Right lung (tissue), 5 donors: ENCODE results near the gene STAG1. TPM values are rescaled to one million over a fixed set of nuclear protein-coding genes. Genes with fewer than 3 reads are reported as not detected.
A peak's percentile ranks its signal among the peaks of the same experiment; 100 is the strongest.
"Not testable (repeated sequence)": the region's sequence is repeated elsewhere in the genome, so short reads cannot be mapped to it uniquely, and the experiment has no call there.

Experiments used
- DNase-seq, 2 donors: peaks; one replicate each; pipeline ENCODE4 v3.0.0-alpha.2; 2013
- polyA plus RNA-seq, 5 donors: library from polyadenylated mRNA; unstranded; fragments of 120-200 nt; gene quantifications; one replicate each; pipeline versions ENCODE4 v1.2.1 to v1.2.3, GENCODE V29; 2013; ENCODE audit warnings: inconsistent platforms in 1 of 5, low replicate concordance in 1 of 5; ENCODE audit not compliant: insufficient read length in 5 of 5, insufficient read depth in 1 of 5

STAG1 gene
- polyA plus RNA-seq, 5 donors = 32.3 to 51.0 (median 47.9) TPM

DNA sequence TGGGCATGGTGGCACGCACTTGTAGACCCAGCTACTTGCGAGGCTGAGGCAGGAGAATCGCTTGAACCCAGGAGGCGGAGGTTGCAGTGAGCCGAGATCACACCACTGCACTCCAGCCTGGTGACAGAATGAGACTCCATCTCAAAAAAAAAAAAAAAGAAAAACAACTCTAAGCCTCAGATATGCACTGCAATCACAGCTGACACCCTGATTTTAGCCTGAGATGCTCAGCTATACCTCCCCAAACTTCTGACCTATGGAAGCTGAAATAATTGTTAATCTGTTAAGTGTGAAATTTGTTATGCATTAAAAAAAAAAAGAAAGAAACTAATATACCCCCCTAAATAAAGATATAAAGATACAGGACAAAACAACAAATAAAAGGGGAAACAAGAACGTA, 2.6 kb downstream of the STAG1 start:
- not testable (repeated sequence) for DNase-seq

DNA sequence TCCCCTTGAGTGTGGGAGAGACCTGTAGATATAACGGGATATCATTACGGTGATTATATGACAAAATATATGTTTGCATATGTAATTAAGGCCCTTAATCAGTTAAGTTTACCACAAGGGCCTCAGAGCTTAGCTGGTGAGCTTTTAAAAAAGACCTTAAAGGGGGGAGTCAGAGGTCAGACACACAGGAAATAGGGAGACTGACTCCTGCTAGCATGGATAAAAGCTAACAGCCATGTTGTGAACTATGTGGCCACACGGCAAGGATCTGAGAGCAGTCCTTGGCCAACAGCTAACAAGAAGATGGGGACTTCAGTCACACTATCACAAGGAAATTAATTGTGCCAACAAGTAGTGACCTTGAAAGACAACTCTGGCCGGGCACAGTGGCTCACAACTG, 3.1 kb downstream of the STAG1 start:
- DNase-seq = no peak

DNA sequence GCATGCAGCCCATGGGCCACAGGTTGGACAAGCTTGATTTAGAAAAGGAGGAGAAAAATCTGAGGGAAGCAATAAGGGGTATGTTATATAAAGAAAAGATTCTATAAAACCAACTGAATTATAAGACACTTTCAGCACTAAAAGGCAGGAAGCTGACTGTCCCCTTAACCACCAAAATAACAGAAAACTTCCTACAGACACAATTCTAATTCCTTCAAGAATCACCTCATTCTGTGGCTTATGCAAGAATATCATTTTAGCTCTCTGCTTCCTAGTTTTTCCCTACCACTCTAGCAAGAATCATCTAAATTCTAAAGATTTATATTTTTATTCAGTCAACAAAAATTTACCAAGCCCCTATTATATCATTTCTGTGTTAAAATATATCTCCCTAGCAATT, 6.3 kb downstream of the STAG1 start:
- peak; percentile 38 to 55 for DNase-seq

DNA sequence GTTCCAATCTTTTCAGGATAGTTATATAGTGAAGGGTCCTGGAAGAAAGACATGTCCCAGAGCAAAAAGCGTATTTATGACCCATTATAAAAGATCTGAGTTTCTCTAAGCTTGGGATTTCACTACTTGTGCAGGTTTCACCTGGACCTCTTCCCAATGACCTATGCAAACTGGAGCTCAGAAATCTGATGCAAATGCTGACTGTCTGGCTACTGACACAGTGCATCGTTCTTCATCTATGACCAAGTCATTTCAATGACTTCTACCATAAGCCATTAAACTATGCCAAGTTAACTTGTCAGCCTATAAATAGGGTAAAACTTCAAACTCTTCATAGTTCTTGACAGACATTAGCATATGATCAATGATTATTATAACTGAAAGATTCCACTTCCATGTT, 11.1 kb downstream of the STAG1 start:
- no peak for DNase-seq

DNA sequence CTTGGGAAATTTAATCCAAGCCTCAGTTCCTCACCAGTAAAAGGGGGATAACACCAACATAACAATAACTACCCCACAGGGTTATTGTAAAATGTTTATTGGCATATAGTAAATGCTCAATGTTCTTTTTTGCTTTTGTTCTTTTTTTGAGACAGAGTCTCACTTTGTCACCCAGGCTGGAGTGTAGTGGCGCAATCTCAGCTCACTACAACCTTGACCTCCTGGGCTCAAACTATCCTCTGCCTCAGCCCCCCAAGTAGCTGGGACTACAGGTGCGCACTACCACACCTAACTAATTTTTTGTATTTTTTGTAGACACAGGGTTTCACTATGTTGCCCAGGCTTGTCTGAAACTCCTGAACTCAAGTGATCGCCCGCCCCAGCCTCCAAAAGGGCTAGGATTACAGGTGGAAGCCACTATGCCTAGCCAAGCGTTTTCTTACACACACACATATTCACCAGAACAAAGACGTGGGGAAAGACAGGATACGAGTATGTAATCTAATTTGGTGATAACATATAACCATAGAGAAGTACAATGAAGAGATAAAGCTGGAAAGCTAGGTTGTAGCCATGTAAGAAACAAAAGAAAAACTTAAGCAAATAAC, 11.7 kb downstream of the STAG1 start:
- DNase-seq = no peak

DNA sequence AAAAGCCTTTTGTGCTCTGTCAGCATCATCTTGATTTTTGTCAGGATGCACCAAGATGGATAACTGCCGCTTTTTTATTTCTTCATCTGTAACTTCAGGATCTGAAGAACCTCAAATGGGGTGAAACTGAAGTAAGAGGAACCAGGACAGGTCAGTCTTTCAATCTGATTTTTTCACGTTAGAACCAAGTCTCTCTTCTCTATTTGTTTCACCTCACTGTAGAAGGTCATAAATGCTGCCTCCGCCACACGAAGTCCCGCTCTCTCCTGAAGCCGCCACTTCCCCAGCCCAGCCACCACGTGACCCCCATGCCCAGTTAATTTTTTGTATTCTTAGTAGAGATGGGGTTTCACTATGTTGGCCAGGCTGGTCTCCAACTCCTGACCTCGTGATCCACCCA, 15.2 kb downstream of the STAG1 start:
- not testable (repeated sequence) for DNase-seq

DNA sequence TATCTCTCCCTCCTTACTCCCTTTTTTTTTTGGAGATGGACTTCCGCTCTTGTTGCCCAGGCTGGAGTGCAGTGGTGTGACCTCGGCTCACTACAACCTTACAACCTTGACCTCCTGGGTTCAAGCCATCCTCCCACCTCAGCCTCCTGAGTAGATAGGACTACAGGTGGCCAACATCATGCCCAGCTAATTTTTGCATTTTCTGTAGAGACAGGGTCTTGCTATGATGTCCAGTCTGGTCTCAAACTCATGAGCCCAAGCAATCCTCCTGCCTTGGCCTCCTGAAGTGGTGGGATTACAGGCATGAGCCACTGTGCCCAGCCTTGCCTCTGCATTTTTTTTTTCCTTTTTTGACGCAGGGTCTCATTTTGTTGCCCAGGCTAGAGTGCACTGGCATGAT, 17.1 kb downstream of the STAG1 start:
- no peak for DNase-seq

DNA sequence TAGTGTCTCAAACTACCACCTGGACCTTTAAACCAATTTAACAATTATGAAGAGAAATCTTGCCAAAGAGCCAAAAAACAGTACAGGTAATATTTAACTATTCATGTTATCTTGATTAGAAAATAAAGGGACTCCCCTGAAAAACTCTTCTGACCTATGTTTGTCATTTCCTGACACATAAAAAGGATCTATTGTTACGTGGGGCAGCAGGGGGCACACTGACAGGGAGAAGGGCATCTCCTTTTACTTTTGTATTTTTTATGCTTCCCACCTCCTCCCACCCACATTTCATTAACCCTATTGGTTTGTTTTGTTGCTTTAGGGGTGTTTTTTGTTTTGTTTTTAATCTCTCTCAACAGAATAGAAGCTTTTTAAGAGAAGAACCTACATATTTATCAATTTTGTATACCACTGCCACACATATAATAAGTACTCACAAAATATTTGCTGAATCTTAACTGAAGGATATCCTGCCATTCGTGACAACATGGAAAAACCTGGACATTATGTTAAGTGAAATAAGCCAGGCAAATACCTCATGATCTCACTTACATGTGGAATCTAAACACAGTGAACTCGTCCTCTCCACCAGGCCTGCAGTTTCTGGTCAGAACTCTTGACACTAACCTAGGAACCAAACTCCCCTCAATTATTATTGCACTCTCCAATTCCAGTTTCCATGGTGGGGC, 17.7 kb downstream of the STAG1 start:
- no peak for DNase-seq

DNA sequence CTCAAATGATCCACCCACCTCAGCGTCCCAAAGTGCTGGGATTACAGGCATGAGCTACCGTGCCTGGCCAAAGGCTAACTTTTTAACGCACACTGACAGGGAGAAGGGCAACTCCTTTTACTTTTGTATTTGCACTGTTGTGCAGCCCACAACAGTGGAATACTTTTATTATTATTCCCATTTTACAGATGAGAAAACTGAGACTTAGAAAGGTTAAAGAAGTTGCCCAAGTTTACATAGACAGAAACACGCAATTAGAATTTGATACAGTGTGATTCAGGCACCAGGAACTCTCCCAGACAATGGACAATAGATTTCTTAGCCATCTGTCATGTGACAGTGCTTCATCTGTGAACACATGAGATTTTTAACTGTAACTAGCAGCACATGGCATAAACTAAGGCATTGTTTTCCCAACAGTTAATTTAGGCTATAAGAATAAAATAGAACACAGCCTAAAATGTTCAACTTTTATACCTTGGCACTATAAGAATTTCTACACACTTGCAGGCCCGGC, 18.8 kb downstream of the STAG1 start:
- DNase-seq = no peak

DNA sequence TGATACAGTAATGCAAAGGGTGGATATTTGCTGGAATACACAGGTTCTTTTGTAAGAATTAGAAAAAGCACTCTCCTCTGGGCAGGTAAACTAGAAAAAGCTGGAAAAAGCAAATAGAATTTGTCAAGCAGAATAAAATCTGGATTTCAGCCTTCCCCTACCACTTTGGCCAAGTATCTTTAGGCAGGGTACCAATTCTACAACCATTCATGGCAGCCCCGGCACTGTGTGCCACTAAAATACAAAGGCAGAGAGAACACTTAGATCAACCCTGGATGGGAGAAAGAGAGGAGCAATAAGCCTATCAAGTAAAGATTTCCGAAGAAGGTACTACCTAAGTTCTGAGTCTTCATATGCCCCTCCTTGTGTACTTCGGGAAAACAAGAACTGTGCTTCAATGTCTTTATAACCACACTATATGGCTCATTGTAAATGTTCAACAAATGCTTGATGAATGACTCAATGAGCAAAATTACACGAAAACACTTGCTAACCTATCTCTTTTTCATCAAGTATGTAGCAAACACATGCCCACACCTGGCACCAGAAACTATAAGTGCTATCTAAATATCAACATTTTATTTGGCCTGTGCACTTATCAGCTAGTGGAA, 20.8 kb downstream of the STAG1 start:
- no peak for DNase-seq

DNA sequence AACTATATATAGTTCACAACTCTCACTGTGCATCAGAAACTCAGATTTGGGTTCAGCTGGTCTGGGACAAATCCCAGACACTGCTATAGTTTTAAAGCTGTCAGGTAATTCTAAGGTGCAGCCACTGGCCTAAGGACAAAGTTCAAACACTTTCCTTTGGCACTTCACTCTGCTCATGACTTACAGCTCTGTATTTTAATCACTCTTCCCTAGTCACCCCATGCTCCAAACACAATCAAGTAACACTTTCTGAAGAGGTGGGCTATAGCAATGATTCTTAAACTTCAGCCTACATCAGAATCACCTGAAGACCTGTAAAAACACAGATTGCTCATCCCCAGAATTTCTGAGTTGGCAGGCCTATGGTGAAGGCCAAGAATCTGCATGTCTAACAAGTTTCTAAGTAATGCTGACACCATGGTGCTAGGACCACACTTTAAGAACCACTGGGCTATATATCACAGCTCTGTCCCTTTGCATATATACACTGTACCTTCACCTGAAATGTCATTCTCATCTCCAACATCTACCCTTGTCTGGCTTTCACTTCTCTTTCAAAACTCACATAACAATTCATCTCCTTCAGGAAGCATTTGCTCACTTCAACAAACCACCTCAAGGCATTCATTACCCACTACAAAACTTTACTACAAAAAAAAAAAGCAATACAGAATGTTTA, 21.4 kb downstream of the STAG1 start:
- no peak for DNase-seq

DNA sequence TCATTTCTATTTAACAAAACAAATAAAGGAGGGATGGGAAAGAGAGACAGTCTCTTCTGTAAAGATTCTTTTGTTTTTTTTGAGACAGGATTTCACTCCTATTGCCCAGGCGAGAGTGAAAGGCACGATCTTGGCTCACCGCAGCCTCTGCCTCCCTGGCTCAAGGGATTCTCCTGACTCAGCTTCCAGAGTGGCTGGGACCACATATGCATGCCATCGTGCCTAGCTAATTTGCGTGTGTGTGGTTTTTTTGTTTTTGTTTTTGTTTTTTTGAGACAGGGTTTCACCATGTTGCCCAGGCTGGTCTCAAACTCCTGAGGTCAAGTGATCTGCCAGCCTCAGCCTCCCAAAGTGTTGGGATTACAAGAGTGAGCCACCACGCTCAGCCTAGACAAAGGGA, 23.3 kb downstream of the STAG1 start:
- no peak for DNase-seq

DNA sequence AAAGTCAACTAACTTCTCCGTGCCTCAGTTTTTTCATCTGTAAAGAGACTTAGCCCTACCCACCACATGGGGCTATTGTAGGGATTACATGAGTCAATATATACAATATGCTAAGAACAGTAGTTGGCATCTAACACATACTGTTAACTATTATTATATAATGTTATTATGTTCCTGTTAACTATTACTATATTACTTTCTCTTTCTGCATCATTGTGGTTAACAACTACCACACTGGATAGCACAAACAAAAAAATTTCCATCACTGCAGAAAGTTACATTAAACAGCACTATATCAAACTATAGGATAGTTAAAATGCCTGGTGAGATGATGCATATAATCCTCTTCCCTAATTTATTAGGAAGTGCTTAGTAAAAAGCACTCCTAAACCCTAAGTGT, 23.7 kb downstream of the STAG1 start:
- DNase-seq = no peak

DNA sequence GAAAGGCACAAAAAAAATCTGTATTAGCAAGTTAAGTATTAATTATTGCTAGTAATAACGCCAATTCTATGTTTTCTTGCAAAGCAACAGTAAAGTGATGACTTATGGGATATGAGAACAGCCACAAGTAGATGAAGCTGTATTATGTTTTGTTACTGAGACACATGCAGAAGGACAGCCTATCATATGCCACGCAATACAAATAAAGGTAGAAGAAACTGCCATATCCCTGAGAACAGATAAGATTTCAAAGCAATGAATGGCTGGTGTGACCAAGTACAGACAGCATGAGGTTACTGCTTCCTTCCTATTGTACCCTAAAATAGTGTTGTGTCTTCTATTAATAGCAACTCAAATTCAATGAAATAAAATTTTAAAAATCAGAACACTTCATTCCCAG, 26.7 kb downstream of the STAG1 start:
- DNase-seq = no peak

DNA sequence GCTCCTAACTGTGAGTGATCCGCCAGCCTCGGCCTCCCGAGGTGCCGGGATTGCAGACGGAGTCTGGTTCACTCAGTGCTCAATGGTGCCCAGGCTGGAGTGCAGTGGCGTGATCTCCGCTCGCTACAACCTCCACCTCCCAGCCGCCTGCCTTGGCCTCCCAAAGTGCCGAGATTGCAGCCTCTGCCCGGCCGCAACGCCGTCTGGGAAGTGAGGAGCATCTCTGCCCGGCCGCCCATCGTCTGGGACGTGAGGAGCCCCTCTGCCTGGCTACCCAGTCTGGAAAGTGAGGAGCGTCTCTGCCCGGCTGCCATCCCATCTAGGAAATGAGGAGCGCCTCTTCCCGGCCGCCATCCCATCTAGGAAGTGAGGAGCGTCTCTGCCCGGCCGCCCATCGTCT, 29.3 kb downstream of the STAG1 start:
- DNase-seq = not testable (repeated sequence)

DNA sequence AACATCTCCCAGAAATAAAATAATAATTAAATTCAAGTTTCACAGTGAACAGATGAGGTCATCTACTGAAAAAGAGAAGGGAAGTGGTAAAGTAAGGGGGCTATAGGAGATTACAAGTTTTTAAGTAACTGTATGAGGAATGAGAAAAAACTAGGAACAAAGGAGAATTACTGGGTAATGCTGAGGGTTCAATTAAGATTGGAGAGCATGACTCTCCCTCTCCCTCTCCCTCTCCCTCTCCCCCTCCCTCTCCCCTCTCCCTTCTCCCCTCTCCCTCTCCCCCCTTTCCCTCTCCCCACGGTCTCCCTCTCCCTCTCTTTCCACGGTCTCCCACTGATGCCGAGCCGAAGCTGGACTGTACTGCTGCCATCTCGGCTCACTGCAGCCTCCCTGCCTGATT, 29.8 kb downstream of the STAG1 start:
- not testable (repeated sequence) for DNase-seq

DNA sequence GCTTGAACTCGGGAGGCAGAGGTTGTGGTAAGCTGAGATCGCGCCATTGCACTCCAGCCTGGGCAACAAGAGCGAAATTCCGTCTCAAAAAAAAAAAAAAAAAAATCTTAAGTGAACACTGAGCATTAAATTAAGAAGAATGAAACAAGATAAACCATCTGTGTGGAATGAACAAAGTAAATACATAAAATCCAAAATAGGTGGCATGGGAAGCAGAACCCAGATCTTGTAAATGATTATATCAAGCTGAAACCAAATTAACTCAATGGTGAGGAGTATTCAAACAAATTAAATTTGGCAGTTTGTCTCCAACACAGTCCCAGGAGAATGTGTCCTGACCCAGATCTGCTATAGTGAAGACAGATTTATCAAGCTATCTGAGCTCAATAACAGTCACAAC, 32.1 kb downstream of the STAG1 start:
- DNase-seq = no peak

DNA sequence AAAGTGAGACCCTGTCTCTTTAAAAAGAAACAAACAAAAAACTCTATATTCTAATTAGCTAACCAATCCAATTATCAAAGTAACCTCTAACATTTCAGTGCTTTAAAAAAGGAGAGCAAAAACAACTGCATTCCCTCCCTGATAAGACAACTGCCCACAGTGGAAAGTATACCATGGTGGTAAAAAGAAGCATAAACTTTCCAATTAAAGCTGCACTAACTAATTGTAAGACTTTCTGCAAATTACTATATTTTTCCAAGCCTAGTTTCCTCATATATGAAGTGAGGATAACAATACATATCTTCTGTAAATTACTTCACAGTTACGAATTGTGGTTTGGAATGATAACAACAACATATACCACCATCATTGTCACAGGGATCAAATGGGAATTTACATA, 35.5 kb downstream of the STAG1 start:
- no peak for DNase-seq

DNA sequence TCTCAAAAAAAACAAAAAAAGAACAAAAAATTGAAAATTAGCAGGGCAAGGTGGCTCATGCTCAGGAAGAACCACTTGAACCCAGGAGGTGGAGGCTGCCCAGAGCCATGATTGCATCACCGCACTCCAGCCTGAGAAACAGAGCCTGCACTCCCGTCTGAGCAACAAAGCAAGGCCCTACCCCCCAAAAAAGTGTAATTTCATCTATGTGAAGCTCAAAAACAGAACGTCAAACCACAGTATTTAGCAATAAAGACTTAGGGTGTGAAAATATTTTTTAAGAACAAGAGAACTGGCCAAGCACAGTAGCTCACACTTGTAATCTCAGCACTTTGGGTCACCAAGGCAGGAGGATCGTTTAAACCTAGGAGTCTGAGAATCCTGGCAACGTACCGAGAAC, 38.2 kb downstream of the STAG1 start:
- no peak for DNase-seq

DNA sequence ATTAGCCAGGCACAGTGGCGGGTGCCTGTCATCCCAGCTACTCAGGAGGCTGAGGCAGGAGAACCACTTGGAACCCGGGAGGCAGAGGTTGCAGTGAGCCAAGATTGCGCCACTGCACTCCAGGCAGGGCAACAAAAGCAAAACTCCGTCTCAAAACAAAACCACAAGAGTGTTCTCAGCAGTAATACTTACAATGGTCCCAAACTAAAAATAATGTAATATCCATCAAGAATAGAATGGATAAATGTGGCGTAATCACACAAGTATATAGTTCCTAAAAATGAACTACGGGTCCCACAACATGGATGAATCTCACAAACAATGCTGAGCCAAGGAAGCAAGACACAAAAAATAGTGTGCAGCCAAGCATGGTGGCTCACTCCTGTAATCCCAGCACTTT, 39.2 kb downstream of the STAG1 start:
- DNase-seq = no peak

DNA sequence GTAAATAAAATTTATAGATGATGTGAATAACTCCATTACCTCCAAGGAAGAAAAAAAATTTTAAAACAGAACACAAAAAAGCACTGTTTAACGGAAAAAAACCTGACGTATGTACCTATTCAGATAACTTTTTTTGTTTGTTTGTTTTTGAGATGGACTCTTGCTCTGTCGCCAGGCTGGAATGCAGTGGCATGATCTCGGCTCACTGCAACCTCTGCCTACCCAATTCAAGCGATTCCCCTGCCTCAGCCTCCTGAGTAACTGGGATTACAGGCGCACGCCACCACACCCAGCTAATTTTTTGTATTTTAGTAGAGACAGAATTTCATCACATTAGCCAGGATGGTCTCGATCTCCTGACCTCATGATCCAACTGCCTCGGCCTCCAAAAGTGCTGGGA, 40.3 kb downstream of the STAG1 start:
- not testable (repeated sequence) for DNase-seq

DNA sequence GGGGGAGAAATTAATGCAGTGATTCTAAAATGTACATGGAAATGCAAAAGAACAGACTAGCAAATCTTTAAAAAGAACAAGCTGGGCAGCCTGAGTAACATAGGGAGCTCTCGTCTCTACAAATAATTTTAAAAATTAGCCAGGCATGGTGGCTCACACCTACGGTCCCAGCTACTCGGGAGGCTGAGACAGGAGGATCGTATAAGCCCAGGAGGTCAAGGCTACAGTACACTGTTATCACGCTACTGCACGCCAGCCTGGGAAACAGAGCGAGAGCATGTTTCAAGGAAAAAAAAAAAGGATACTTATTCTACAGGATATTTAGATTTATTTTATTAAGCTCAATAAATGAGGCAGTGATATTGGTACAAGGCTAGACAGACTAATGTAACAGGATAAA, 40.9 kb downstream of the STAG1 start:
- DNase-seq = no peak

DNA sequence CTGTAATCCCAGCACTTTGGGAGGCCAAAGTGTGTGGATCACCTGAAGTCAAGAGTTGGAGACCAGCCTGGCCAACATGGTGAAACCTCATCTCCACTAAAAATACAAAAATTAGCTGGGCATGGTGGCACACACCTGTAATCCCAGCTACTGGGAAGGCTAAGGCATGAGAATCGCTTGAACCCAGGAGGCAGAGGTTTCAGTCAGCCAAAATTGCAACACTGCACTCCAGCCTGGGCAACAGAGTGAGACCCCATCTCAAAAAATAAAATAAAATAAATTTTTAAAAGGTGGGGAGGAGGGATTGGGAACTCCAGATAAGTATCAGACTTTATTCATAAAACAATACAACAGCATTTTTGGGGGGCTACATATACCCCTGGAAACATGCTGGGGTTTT, 42.4 kb downstream of the STAG1 start:
- not testable (repeated sequence) for DNase-seq
